ENCODE results near the gene DAAM1. TPM values are rescaled to one million over a fixed set of nuclear protein-coding genes. Genes with fewer than 3 reads are reported as not detected.
A peak's percentile ranks its signal among the peaks of the same experiment; 100 is the strongest.

Gene DAAM1
- total RNA-seq, 1 experiment from 2014 or later: 0.57 TPM

DNA sequence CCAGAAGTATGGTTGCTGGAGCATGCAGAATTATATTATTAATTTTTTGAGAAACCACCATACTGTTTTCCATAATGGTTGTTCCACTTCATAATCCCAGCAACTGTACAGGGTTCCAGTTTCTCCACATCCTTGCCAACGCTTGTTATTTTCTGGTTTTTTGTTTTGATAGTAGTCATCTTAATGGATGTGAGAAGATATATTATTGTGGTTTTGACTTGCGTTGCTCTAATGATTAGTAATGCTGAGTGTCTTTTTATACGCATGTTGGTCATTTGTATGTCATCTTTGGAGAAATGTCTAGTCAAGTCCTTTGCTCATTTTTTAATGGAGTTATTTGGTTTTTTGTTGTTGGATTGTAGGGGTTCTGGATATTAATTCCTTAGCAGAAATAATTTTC, 58.1 kb downstream of the DAAM1 start:
- DNase-seq (ENCODE audit: low read depth): no peak
- in situ Hi-C loops (cut with HindIII; ENCODE audit: low pct_unique_long_range_greater_than_20kb, low sequenced_read_pairs): no loop called here

DNA sequence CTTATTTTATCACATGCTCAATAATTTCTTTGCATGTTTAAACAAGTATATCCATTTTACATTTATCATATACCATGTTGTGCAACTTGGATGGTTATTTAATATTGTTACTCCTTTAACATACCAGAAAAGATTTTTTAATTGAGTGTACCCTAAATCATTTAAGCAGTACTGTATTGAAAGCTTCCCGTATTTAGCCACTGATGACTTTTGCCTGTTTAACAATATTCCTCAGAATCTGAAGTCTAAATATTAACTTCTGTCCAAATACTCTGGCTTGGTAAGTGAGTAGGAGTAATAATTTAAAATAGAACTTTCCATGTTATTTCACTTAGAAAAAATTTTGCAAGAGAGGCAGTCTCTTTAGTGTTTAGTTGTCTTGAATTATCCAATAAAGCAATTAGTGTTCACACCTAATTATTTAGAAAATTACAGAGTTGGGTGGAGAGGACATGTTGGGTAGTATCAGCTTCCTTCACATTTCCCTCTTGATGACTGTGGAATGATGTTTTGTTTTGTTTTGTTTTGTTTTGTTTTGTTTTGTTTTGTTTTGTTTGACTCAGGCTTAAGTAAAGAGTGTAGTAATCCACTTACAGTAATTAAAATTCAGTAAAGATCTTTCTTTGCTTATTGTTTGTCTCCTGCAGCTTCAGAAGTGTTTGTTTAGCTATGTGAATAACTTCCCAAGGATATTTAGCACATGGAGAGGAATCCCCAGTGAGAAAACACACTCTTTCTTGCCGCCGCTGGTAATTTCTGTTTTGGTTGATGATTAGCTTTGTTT, 59.5 kb downstream of the DAAM1 start:
- no peak for DNase-seq (ENCODE audit: low read depth)
- in situ Hi-C loops (cut with HindIII; ENCODE audit: low pct_unique_long_range_greater_than_20kb, low sequenced_read_pairs): no loop called here

DNA sequence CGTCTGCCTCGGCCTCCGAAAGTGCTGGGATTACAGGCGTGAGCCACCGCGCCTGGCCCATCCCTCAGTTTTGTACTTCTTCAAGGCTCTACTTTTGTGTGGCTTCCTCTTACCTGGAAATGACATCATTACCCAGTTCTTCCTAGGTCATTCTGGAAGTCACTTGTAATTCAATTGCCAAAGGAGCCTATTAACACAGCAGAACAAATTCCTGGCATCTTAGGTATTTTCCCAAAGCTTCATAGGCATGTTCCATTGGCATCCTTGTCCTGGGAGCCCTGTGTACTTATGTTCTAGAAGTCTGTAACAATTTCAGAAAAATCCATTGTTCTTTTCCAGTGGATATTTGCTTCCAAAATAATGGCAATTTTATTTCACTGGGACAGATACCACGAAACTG, 60.6 kb downstream of the DAAM1 start:
- in situ Hi-C loops (cut with HindIII; ENCODE audit: low pct_unique_long_range_greater_than_20kb, low sequenced_read_pairs): no loop called here
- no peak for DNase-seq (ENCODE audit: low read depth)

DNA sequence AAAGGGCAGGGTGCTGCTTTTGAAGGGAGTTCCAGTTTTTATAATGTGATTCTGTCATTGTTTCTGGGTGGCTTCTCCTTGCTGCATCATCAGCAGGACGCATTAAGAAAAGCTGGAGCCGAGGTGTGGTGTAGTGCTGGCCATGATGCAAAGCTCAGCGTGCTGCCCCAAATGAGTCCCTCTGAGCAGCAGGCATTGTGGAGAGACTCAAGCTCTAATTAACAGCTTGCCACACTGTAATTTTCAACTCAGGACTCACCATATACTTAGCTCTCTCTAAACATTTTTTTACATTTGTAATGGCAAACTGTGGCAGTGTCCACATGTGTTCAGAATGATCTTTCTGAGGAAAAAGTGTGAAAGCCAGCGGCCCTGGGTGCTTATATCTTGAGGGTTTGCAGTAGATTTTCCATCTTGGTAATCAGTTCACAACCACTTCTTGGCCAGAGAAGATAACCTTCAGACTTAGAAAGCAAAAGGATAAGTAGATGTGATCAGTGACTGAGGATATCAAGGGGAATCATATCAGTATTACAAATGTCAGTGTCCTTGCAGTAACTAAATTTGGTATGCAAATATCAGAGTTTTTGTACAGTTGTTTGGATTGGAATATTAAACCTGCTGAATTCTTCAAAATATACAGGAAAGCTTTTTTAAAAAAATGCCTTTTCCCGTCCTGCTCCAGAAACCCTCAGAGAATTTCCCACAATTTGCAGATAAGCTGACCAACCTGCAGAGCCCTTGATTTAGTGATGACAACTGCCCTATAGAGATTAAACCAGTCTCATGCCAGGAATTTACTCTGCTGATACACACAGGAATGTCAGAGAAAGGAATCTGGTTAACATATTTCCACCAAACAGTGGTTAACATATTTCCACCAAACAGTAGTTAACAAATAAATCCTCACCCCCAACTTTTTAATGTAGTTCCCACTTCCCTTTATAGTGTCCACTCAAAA, 63.6 kb downstream of the DAAM1 start:
- in situ Hi-C loops (cut with HindIII; ENCODE audit: low pct_unique_long_range_greater_than_20kb, low sequenced_read_pairs): no loop called here
- no peak for DNase-seq (ENCODE audit: low read depth)

DNA sequence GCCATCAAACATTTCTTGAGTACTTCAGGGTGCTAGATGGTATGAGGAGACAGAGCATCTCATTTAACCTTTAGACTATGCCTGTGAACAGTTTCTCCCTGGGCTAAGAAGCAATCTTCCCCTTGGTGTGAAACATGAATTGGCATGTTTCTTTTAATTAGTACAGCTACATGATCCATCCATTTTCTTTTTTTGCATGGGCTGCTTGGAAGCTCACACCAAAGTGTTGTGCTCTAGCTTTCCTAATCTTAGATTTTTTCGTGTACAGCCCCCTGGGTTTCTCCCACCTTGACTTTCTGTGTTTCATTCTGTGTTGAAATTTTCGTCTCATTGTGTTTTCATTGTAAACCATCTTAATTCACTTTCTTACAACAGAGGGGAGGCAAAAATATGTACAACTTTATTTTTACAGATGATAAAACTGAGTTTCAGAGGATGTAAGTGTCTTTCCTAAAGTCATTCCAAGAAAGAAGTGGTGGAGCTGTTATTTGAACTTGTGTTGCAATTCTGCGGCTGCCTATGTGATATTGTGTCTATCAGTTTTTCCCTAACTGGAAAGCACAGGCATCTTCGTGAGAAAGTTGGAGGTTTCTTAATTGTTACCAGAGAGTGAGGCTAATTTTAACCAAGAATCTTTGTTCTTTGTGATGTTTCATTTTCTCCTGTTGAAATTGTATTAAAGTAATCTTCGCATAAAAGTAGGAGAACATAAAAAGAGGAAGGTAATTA, 64.5 kb downstream of the DAAM1 start:
- no peak for DNase-seq (ENCODE audit: low read depth)
- in situ Hi-C loops (cut with HindIII; ENCODE audit: low pct_unique_long_range_greater_than_20kb, low sequenced_read_pairs): no loop called here

DNA sequence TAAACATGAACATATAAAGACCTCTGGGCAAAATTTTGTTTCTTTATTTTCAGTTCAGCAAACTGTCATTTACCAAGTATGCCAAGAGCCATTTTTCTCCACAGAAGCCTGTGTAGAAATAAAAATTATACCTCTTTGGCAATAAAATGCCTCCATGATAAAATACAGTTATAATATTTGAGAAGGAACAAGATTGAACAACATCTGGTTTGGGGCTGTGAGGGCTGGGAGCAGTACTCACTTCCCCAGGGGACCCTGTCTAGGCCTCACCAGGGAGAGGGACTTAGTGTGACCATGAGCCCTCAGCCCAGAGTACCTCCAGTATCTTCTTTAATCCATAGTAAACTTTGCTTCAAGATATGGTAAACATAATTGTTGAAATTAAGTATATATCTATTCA, 65.1 kb downstream of the DAAM1 start:
- in situ Hi-C loops (cut with HindIII; ENCODE audit: low pct_unique_long_range_greater_than_20kb, low sequenced_read_pairs): no loop called here

DNA sequence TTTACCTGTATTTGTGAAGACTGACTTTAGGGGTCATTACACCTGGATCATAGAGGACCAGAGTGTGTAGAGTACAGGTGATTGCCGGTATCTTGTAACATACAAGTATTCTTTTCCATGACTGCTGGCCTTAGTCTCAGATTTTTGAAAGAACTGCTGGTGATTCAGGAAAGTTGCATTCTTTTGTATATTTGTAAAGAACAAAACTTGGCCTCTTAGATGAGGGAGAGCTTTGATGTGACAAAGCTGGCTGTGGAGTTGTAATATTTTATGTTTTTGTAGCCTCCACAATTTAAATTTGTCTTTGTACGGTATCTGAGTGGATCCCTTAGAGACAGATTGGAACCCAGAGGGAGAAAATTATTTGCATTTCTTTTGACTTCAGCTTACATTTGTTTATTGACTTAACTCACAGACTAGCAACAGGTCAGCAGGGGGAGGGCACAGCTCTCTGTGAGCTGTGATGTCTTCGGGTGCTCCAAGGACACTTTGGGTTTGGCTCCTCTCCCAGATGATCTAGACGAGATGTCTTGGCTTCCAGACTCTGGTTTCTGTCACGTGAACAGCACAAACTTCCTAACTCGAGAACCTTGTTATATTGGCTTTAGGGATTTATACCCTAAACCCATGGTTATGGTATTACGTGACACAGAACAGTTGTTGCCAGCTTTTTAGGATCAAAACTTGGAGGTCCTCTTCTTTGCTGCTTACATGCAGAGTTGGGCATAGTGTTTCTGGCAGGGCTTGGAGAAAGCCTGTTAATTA, 65.9 kb downstream of the DAAM1 start:
- peak; percentile 2 for DNase-seq (ENCODE audit: low read depth)
- in situ Hi-C loops (cut with HindIII; ENCODE audit: low pct_unique_long_range_greater_than_20kb, low sequenced_read_pairs): no loop called here

More for the DNA sequence above, 65.1 kb downstream of the DAAM1 start:
- DNase-seq (ENCODE audit: low read depth): no peak

DNA sequence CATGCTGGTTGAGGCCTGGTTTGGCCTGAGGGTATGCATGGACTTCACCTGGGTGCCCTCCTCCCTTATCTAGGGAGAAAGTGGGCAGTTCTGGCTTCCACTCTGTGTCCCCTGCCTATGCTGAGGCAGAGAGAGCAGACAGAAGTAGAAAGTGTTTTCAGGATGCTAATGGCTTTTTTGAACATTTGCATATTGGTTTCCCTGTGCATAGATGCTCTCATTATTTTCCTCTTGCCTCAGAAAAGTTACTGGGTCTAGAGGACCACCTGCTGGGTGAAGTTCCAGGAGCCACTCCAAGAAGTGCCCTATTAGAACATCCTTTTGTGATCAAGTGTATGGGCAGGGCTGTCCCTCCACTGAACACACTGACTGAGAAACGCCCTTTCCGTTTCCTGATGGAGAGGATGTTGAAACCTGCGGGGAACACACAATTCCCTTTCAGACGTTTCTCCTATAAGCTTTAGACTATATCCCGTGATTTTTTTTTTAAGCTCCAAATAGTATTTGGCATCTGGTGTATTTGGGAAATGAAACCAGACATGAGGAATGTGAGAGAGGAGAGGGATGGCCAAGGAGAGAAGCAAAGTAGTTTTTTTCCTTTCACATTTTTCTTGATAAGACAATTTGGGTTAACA, 66.6 kb downstream of the DAAM1 start:
- DNase-seq (ENCODE audit: low read depth): no peak
- in situ Hi-C loops (cut with HindIII; ENCODE audit: low pct_unique_long_range_greater_than_20kb, low sequenced_read_pairs): no loop called here

DNA sequence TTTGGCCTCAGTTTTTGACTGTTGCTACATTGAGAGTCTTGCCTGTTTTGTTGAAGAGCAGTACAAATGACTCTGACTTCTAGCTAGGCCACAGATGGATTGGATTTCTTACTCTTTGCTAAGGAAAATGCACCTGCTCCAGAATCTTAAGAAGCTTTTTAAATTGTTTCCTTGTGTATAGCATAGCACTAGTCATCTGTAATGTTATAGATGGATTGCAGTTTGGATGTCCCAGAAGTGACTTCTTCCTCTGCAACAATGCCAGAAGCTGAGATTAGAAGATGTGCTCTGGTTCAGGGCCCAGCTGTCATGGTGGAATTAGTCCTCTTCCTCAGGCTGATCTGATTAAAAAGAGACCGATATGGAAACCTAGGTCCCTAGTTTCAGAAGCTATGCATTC, 67.9 kb downstream of the DAAM1 start:
- no peak for DNase-seq (ENCODE audit: low read depth)
- in situ Hi-C loops (cut with HindIII; ENCODE audit: low pct_unique_long_range_greater_than_20kb, low sequenced_read_pairs): no loop called here

DNA sequence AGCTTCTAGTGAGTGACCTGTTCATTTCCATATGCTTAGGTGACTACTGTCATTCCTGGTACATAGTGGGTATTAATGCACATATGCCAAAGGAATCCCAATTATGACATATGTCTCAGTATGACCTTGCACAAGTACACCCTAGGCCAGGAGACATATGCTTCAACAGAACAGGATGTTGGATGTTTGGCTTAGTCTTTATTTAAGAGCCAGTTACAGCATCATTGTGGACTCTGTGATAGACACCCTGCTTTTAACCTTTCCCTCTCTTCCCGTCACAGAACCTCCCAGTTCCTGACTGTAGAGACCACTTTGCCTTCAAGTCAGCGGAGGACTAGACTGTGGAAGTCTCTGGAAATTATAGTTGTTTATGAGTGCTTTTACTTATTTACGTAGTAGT, 72.9 kb downstream of the DAAM1 start:
- in situ Hi-C loops (cut with HindIII; ENCODE audit: low pct_unique_long_range_greater_than_20kb, low sequenced_read_pairs): no loop called here
- DNase-seq (ENCODE audit: low read depth): no peak

DNA sequence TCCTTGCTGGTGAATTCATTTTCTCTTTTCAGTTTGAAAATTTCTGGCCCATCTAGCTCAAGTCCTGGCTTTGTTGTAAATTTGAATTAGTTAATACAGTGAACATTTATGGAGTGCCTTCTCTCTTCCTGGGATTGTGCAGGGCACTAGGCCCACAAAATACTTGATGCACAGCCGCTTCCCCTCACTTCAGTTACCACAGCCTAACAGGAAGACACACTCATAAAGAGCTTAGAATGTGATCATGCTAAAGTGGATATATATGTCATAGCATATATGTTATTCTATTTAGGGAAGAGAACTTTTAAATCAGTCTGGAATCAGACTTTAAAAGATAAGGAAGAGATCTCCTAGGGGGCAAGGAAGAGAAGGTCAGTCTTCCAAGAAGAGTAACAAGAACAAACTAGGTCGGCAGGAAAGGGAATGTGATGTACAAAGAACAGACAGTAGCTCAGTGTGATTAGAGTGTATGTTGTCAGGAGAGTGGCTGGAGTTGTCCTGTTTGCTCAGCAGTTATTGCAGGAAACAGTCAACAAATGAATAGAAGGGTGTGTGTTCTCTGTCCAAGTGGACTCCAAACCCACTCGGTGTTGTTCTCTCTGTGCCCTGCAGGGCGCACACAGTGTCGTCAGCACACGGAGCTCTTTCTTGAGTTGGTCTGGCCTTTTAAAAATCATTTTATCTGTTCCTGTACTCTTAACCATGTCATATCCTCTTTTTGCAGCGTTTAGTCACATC, 74.4 kb downstream of the DAAM1 start:
- in situ Hi-C loops (cut with HindIII; ENCODE audit: low pct_unique_long_range_greater_than_20kb, low sequenced_read_pairs): no loop called here
- DNase-seq (ENCODE audit: low read depth): no peak

DNA sequence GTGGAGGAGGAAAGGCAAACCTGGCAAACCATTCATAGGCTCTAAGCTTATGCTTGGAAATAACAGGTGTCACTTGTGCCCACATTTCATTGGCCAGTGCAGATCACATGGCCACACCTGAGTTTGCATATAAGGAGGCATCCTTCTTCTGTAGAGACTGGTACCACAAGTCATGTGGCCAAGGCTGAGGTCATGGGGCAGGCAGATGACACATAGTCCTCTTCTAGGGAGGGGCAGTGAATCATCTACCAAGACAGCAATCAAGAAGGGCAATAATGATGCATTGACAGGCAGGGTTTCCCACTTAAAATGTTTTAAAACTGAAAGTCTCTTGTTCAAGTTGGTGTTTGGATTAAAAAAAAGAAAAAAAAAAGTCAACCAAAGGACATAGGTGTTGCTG, 77.3 kb downstream of the DAAM1 start:
- DNase-seq (ENCODE audit: low read depth): peak; percentile 42
- in situ Hi-C loops (cut with HindIII; ENCODE audit: low pct_unique_long_range_greater_than_20kb, low sequenced_read_pairs): no loop called here

DNA sequence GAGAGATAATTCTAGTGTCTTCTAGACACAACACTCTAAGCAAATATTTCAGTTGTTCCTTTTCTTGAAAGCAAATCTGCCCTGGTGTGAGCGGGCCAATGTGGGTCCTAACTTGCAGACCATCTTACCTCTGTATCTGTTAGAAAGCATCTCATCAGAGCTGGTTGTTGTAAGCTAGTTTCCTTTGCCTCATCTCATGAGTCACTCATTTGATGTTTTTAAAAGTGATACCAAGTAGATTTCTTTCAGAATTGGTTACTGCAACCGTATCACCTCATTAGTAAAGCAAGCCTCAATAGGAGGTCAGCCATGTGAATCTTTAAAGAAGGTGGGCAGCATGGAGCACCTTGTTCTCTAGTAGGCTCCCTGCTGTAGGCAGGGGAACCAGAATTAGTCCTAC, 78.6 kb downstream of the DAAM1 start:
- no peak for DNase-seq (ENCODE audit: low read depth)
- in situ Hi-C loops (cut with HindIII; ENCODE audit: low pct_unique_long_range_greater_than_20kb, low sequenced_read_pairs): no loop called here

DNA sequence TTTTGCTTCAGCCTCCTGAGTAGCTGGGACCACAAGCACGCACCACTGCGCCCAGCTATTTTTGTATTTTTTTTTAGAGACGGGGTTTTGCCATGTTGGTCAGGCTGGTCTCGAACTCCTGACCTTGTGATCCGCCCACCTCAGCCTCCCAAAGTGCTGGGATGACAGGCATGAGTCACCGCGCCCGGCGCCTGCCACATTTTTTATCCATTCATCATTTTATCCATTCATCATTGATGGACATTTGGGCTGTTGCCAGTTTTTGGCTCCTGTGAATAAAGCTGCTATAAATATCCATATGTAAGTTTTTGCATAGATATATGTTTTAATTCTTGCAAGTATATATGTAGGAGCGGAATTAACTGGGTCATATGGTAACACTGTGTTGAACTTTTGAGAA, 79.5 kb downstream of the DAAM1 start:
- no peak for DNase-seq (ENCODE audit: low read depth)
- in situ Hi-C loops (cut with HindIII; ENCODE audit: low pct_unique_long_range_greater_than_20kb, low sequenced_read_pairs): no loop called here

DNA sequence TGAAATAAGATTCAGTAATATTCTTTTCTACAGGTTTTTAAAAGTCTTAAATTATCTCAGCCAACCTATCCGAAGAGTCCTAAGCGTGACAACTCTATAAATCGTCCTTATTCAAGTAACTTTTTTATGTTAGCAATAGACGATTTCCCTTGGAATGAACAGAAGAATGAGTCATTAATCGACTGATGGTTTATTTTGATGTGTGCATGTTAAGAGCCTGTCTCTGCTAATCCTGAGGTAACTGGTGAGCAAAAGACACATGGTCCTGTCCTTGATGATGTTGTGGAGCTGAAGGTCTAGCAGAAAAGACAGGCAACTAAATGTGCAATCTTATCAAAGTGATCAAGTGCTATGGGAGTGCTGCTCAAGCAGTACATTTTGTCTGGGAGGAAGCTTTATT, 80.4 kb downstream of the DAAM1 start:
- in situ Hi-C loops (cut with HindIII; ENCODE audit: low pct_unique_long_range_greater_than_20kb, low sequenced_read_pairs): no loop called here
- DNase-seq (ENCODE audit: low read depth): no peak

DNA sequence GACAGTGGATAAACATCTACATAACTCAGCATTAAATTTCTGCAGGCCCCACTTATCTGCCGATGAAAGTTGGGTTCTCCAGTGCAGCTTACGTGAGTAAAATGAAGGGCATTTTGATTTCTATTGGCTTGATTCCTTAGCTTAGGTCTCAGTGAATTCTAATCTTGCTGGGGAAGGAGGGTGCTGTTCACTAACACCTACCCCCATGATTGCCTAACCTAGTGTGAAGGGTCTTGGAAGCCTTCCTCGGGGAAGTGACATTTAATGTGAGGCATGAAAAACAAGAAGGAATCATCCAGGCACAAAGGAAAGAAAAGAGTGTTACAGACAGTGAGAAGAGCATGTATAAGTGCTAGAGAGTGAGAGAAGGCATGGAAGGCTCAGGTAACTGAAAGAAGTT, 81.0 kb downstream of the DAAM1 start:
- in situ Hi-C loops (cut with HindIII; ENCODE audit: low pct_unique_long_range_greater_than_20kb, low sequenced_read_pairs): no loop called here
- DNase-seq (ENCODE audit: low read depth): no peak

DNA sequence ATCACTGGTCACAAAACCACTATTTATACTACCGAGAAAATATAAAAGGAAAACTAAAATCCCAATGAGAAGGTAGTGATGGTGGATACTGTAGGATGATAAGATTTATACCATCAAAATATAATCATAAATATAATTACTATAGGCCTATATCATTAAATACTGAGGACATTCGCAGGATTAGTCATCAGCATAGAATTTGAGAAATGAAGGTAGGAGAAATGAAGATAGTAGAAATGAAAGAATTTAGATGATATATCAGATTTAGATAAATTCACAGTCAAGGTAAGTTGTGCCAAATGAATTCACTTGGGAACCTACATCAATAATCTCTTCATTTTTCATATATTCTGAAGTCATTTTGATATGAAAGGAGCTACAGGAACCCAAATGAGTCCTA, 82.8 kb downstream of the DAAM1 start:
- DNase-seq (ENCODE audit: low read depth): no peak

More for the DNA sequence above, 82.8 kb downstream of the DAAM1 start:
- in situ Hi-C loops (cut with HindIII; ENCODE audit: low pct_unique_long_range_greater_than_20kb, low sequenced_read_pairs): no loop called here

All from Caki2 (cell line).